K562 (cell line): ENCODE results near the gene ALG8. TPM values are rescaled to one million over a fixed set of nuclear protein-coding genes. Genes with fewer than 3 reads are reported as not detected.

Experiments
- ARID1B ChIP-seq: fragments of 450-650 bp; IDR thresholded peaks from 2 replicates; pipeline ENCODE4 v1.6.1; 2016; ENCODE audit warnings: antibody characterized with exemption, mild to moderate bottlenecking, inconsistent platforms
- ARID2 ChIP-seq: fragments of 450-650 bp; IDR thresholded peaks from 2 replicates; pipeline ENCODE4 v1.6.1; 2017; ENCODE audit warnings: antibody characterized with exemption, mild to moderate bottlenecking
- CBFA2T3 ChIP-seq: fragments of 450-650 bp; IDR thresholded peaks from 2 replicates; pipeline ENCODE4 v1.6.1; 2017
- CTCFL ChIP-seq: IDR thresholded peaks from 2 replicates; pipeline ENCODE4 v1.6.1; 2011; ENCODE audit warnings: borderline replicate concordance, low read depth, mild to moderate bottlenecking, moderate library complexity, low read length; ENCODE audit not compliant: insufficient read depth, poor library complexity, severe bottlenecking
- MNT ChIP-seq, 2 experiments: fragments of 450-650 bp; conservative IDR thresholded peaks; 2 replicates each; pipeline ENCODE4 v1.6.1; 2017; ENCODE audit warnings: mild to moderate bottlenecking in 2 of 2, moderate library complexity in 2 of 2
- NCOA6 ChIP-seq: fragments of 450-650 bp; IDR thresholded peaks from 2 replicates; pipeline ENCODE4 v1.6.1; 2017; ENCODE audit warnings: mild to moderate bottlenecking
- NFRKB ChIP-seq: fragments of 450-650 bp; IDR thresholded peaks from 2 replicates; pipeline ENCODE4 v1.6.1; 2016; ENCODE audit warnings: low read depth
- PTRF ChIP-seq: fragments of 450-650 bp; IDR thresholded peaks from 2 replicates; pipeline ENCODE4 v1.6.1; 2016; ENCODE audit warnings: mild to moderate bottlenecking, missing genetic modification characterization, missing compliant biosample characterization
- TAF7 ChIP-seq: fragments of 450-650 bp; IDR thresholded peaks from 2 replicates; pipeline ENCODE4 v1.6.1; 2016; ENCODE audit warnings: missing genetic modification characterization, missing compliant biosample characterization
- TFAP4 ChIP-seq: sonication (generic); formaldehyde crosslinking; IDR thresholded peaks from 2 replicates; pipeline ENCODE4 v1.8.0; 2022; ENCODE audit warnings: missing genetic modification reagents, mild to moderate bottlenecking, moderate library complexity, borderline replicate concordance
- polyA plus RNA-seq, 8 experiments: library from polyadenylated mRNA; depleted of rRNA in 4 of 8; stranded (reverse) in 5 of 8; unstranded in 3 of 8; fragments of >200 nt; fragmentation: Nextera tagmentation in 2 of 8; fragmentation: Illumina TruSeq in 1 of 8; extraction: Ambion mirVana in 2 of 8; extraction: Trizol in 1 of 8; gene quantifications; 2 replicates each; pipeline versions ENCODE4 v1.2.1 to v1.2.3, GENCODE V29; 2011 to 2014; ENCODE audit warnings: inconsistent platforms in 1 of 8, missing spikeins in 1 of 8
- total RNA-seq, 7 experiments: library from RNA; depleted of rRNA in 6 of 7; stranded (reverse); fragments of >200 nt in 6 of 7; fragmentation: Illumina TruSeq in 2 of 7; extraction: Trizol in 2 of 7; gene quantifications; 2 replicates each; pipeline versions ENCODE4 v1.2.1 to v1.2.3, GENCODE V29; 2011 to 2021; ENCODE audit warnings: low replicate concordance in 1 of 7

Gene ALG8
- total and polyA plus RNA-seq, 9 of the 15 experiments (the other 6 are each of a cell fraction or from before 2014, with no cell fraction given), result 59.3 to 189 (median 106) TPM

GRCh38 chr11:78080818-78081495, 58.5 kb downstream of the ALG8 start (continued):
- no peak for TF ChIP-seq CTCFL
- peak; percentile 80 for TF ChIP-seq ARID1B
- 0 out of 2 replicates have a peak, but pooled peaks have one; percentile 11 for TF ChIP-seq ARID2
- 0 out of 4 replicates have a peak, but pooled peaks of 1 of the 2 experiments have one; percentile 34 for TF ChIP-seq MNT (conservative IDR thresholded peaks at IDR 0.05)
- TF ChIP-seq NCOA6, result 0 out of 2 replicates have a peak, but pooled peaks have one; percentile 38
- peak; percentile 20; the same call in 1 of the 2 replicates for TF ChIP-seq TFAP4
- no peak for TF ChIP-seq PTRF (tag)
- TF ChIP-seq TAF7 (tag), result peak; percentile 41
- TF ChIP-seq NFRKB, result peak; percentile 24; the same call in 1 of the 2 replicates
- peak; percentile 63 for TF ChIP-seq CBFA2T3
- TF ChIP-seq, all 486 proteins: peak for 91
